ENCODE results near the gene CPNE4.

CPNE4 gene

DNA sequence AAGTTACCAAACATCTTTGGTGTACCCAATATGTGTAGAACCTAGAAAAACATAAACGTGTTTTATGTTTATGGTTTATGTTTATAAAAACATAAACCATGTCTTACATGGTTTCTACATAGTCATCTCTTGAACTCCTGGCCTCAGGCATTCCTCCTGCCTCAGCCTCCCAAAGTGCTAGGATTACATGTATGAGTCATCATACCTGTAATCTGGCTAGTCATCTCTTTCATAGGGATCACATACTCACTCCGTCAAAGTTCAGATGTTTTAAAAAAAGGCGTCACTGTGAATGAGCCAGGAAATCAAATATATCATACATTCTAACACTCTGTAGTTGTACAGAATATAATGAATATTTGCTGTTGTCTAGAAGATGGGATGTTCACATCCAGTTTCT, 178.6 kb downstream of the CPNE4 start:
- DNase-seq, result no peak

DNA sequence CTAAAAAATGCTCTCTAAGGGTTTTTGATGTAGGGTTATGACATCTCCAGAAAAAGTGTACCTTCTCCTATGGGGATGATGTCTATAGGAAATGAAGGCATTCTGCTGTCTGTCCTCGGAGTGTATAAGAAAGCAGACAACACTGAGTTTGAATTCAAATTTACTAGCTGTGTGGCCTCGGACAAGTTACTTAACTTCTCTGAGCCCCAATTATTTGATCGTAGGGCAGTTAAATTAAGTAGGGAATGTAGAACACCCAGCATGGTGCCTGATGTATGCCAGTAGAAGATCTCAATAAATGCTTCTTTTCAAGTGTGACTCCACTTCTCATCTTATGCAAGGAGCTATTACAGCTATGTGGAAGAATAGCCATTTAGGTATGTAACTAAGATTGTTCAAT, 184.6 kb downstream of the CPNE4 start:
- DNase-seq, result no peak

- no peak for DNase-seq
Observed at GRCh38 chr3:131849616-131850015, 185.2 kb downstream of the CPNE4 start.

DNA sequence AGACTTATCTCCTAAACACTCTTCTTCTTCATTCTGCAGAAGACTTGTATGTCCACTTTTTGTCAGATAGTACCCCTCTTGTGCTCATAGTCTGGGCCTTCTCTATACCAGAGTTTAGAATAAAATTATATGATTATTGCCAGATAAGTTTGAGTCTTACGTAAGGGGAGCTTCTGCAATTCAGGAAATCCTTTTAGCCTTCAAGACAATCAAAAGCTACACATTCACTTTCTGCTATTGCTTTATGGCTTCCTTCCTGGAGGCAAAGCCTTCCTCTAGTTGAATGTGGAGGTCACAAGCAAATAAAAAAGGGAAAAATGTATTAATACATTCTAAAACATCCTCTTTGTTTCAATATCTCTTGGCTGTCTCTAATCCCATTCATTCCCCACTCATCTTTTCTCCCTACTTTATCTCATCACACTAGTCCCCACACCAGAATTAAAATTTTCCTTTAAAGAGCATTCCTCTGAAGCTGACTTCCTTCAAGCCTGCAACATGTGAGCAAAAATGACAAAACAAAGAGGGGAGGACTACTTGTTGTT, 186.8 kb downstream of the CPNE4 start:
- DNase-seq, result no peak

GRCh38 chr3:131846296-131846924, 188.4 kb downstream of the CPNE4 start:
- no peak for DNase-seq

- no peak for DNase-seq
Observed at GRCh38 chr3:131843174-131843573, 191.6 kb downstream of the CPNE4 start.

- no peak for DNase-seq
Observed at GRCh38 chr3:131840156-131840797, 194.5 kb downstream of the CPNE4 start.

DNA sequence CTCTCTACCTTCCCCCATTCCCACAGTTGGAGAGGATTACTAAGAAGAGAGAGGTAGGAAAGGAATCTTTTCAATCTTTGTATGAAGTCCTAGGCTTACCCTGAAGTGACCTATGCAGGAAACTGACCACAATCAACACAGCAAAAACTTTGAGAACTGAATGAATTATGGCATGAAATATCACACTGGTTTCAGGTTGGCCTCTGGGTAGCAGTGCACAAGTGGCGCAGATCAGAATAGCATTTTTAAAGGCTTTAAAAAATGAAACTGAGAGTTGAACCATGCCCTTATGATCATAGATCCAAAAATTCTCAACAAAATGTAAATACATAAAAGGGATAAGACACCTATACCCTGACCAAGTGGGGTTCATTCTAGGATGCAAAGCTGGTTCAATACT, 198.9 kb downstream of the CPNE4 start:
- DNase-seq, result no peak

DNA sequence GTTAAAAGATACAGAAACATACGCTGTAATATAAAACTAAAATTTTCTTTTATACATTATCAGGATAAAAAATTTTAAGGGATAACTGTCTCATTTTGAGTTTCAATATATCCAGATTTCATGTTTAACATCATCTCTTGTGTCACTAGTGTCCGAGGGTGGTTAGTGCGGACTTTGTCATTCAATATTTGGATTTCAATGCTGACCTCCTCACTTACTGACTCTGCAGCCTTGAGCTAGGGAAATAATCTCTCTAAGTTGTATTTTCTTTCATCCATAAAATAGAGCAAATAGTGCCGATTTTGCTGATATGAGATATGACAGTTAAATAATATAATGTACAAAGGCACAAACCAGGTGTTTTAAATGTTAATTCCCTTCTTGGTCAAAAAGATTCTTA, 203.2 kb downstream of the CPNE4 start:
- DNase-seq, result no peak

GRCh38 chr3:131821191-131821762, 213.5 kb downstream of the CPNE4 start:
- no peak for DNase-seq

DNA sequence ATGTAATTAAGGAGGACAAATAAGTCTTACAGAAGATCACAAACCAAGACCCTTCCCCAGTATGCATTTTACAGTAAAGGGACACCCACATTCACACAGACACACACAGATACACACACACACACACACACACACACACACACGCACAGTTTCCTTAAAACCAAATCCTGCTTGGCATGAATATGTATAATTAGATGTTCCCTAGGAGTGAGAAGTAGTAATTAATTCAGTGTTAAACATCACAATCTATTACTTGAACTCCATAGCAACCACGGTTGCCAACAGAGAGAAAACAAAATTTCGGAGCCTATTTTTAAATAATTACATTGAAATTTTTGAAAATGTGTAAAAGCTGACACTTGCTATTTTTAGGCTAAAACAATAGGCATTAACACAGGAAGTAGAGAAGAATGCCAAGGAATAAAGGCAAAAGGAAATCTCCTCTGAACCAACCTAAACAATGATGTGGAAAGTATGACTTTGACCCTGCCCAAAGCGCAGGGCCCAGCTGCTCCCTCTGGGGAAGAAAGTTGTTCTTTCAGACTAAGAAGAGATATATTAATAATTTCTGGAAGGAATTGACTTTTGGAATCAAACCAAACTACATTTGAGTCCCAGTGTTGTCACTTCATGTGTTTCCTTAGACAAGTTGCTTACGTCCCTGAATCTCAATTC, 215.3 kb downstream of the CPNE4 start:
- no peak for DNase-seq

- DNase-seq, result no peak
Observed at GRCh38 chr3:131812433-131812832, 222.4 kb downstream of the CPNE4 start.

- DNase-seq, result no peak
Observed at GRCh38 chr3:131811481-131811880, 223.3 kb downstream of the CPNE4 start.

DNA sequence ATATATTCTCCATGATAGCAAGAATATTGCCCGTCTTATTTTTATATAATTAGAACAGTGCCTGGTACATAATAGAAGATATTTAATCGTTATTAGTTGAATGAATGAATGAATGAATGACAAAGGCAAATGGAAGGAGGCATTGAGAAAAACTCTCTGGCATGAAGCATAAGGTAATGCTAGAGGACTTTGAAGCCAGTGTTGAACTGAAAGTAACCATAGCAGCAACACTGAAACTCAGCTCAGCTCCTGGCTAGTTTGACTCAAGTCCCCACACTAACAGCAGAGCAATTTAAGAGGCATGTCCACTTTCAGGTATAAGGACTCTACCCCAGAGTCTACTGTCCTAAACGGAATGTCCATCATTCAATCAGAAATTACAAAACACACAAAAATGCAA, 227.0 kb downstream of the CPNE4 start:
- DNase-seq, result no peak

DNA sequence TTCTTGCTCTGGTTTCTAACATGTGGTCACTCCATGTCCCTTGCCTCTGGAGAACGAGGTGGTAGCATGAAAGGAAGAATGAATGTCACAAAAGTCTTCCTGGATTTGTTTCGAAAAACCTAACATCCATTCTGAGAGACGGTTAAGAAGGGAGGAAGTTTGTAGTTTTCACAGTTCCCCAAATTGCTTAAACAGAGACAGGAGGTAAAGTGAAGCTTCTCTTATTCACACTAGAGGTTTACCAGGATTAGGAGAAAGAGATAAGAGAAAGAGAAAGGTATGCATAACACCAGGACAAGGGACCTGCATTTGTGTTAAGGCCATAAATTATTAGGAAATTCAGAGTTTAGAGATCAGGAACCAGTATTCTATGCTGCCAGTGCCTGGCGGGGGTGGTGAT, 228.1 kb downstream of the CPNE4 start:
- no peak for DNase-seq

DNA sequence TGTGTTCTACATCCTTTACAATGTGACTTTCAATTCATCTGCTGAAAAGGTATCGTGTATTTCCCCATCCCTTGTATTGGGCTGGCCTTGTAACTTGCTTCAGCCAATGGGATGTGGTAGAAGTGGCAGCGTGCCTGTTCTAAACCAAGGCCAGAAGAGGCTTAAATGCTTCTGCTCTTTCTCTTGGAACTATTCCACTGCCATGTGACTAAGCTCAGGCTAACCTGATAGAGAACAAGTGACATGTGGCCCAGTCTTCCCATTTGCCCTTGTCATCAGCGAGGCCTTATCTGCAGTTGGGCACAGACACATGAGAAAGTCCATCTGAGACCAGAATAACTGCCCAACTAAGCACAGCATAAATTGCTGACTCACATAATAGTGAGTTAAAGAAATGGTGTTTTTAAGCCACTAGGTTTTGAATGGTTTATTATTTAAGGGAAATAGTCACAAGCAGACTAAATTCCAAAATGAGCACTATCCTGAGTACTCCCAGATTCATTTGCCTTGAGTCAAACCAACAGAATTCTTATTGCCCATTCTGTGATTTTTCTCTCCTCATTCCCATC, 230.2 kb downstream of the CPNE4 start:
- no peak for DNase-seq

DNA sequence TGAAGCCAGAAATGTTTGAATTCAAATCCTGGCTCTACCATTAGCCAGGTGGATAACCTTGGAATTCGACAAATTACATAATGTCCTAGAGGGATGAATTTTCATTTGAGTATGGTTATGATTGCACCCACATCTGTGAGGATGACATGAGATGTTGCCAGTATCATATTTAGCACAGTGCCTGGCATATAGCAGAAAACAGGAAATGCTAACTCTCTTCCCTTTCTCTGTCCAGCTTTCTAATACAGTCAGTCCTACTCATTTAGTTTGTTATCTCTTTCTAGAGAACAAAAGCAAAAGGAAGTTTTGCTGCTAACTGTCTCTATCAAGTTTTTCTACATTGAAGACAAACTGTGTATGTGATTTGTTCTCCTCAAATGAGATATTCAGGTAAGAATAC, 231.7 kb downstream of the CPNE4 start:
- no peak for DNase-seq

DNA sequence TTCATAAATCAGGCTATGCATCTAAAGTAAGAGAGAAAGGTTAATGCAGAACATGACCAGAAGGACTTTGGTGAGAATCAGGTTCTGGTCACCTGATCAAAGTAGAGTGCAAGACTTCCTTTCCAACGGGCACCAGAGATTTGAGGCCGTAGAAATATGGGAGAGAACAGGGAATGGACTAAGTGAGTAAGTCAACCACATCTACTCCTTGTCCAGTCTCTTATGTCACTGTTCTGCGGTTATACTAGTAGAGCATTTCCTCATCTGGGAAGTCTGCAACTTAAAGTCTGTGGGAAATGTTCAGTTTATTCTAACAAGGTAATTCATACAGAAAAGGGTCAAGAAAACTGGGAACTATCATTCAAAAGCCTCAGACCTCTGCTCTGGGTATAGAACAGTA, 232.8 kb downstream of the CPNE4 start:
- DNase-seq, result no peak

- no peak for DNase-seq
Observed at GRCh38 chr3:131801566-131801965, 233.2 kb downstream of the CPNE4 start.

DNA sequence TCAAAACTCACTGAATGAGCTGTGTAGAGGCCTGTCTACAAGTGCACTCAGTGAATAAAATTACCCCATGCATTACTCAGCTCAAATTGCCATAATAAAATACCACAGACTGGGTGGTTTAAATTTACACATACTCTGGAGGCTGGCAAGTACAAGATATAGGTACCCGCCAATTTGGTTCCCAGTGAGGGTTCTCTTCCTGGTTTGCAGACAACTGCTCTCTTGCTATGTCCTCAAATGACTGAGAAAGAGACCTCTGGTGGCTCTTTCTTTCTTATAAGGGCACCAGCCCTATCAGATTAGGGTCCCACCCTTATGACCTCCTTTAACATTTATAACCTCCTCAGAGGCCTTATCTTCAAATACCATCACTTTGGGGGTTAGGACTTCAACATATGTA, 237.0 kb downstream of the CPNE4 start:
- DNase-seq, result no peak

- no peak for DNase-seq
Observed at GRCh38 chr3:131796558-131797198, 238.1 kb downstream of the CPNE4 start.

GRCh38 chr3:131796111-131796510, 238.7 kb downstream of the CPNE4 start:
- DNase-seq, result no peak

Measured in GOT3 (cell line).